D341Med (cell line): ENCODE data around the gene RNF133.
"Not testable (repeated sequence)": the region's sequence is repeated elsewhere in the genome, so short reads cannot be mapped to it uniquely, and the experiment has no call there.

ENCODE experiments used
- DNase-seq: peaks from one replicate; pipeline ENCODE4 v3.0.0; 2012; ENCODE audit warnings: low spot score

RNF133 gene

GRCh38 chr7:122689346-122690109, 9.4 kb downstream of the RNF133 start:
- DNase-seq = no peak

DNA sequence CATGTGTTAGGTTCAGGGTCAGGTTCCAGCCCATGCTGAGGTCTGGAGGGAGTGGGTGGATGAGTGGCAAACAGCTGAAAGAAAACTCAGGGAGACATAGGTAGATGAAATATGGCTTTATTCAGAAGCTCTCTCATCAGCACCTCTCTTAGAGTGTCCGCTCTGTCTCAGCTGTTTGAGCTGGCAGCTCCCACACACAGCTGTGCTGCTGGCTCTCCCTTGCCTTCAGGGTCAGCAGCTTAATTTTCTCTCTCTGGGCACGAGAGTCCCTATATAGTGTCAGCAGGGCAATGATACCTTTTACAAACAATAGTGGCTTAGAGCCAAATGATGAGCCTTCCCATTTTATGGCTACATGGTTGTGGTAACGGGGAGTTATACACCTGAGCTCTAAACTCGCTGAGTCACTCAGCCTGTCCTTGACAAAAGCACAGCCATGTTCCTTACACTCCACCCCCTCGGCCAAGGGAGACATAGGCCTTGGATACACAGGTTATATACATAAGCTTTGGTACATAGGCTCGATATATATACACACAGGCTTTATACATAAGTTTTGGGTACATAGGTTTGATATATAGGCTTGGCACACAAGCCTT, 10.4 kb downstream of the RNF133 start:
- DNase-seq = no peak

DNA sequence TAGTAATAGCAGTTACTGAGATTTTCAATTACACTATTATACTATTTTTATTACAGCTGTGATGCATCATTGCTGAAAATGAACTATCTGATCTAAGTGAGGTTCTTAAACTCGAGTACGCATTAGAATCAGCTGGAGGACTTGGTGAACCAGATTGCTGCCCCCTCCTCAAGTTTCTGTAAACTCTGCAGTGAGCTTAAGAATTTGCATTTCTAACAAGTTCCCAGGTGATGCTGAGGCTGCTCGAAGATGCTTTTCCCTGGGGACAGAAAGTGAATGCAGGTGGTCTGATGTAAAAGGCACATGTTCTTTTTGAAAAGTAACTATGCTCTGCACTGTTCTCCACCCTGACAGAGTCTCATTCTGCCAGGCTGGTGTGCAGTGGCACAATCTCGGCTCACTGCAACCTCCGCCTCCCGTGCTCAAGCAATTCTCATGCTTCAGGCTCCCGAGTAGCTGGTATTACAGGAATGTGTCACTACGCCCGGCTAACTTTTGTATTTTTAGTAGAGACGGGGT, 12.5 kb downstream of the RNF133 start:
- no peak for DNase-seq

DNA sequence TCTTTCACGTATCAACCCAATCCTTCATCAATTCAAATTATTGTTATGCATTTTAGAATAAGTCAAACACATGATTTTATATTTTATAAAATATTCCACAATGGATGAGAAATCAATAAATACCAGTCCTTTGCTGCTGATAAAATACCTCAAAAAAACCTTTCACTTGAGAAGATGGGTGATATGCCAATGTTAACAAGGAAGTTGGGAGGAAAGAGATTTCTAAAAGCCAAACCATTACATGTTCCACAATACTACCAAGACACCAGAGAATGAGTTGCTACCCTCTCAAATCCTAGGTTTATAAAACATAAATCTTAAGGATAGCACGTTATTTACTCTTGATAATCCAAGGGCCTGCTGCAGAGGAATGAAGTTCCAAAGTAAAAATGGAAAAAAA, 14.4 kb downstream of the RNF133 start:
- no peak for DNase-seq

DNA sequence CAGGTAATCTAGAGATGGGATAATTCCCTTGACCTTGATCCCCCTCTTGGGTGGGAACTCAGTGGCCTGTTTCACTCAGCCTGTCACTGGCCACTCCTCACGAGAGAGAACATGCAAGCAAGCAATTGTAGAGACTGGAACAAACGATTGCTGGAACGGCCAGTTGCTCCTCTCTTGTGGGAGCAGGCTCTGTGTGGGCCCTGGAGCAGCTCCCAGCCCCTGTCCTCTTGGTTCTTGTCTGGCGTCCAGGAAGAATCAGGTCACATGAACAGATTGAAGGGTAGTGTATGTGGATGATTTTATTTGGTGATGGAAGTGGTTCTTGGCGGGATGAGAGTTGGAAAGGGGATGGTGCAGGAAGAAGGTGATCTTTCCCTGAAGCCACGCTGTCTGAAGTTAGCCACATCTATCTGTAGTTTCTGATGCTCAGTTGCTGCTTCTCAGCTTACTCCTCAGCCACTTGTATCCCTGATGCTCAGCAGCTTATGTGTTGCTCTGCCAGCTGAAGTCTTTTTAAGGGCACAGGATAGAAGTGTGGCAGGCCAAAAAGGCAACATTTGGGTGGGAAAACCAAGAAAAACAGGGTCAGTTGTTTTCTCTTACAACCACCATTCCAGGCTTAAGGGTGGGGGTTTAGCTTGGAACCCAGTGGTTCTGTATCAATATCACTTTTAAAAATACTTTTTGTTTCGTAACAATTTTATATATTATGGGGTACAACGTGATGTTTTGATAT, 15.9 kb downstream of the RNF133 start:
- DNase-seq = no peak

DNA sequence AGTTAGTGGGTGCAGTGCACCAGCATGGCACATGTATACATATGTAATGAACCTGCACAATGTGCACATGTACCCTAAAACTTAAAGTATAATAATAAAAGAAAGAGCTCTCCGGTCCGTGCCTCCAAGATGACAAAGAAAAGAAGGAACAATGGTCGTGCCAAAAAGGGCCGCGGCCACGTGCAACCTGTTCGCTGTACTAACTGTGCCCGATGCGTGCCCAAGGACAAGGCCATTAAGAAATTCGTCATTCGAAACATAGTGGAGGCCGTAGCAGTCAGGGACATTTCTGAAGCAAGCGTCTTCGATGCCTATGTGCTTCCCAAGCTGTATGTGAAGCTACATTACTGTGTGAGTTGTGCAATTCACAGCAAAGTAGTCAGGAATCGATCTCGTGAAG, 17.7 kb downstream of the RNF133 start:
- DNase-seq = not testable (repeated sequence)

GRCh38 chr7:122679813-122680212, 19.1 kb downstream of the RNF133 start:
- DNase-seq = no peak

DNA sequence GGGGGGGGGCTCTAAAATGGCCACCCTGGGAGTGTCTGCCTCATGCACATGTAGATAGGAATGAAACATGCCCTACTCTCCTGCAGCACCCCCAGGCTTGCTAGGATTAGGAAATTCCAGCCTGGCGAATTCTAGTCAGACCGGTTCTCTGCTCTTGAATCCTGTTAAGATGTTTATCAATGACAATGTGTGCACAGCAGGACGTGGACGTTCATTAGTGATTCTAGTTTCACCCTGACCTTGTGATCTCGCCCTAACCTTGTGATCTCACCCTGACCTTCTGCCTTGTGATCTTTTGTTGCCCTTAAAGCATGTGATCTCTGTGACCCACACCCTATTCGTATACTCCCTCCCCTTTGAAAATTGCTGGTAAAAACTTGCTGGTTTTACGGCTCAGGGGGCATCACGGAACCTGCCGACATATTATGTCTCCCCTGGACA, 19.6 kb downstream of the RNF133 start:
- not testable (repeated sequence) for DNase-seq

DNA sequence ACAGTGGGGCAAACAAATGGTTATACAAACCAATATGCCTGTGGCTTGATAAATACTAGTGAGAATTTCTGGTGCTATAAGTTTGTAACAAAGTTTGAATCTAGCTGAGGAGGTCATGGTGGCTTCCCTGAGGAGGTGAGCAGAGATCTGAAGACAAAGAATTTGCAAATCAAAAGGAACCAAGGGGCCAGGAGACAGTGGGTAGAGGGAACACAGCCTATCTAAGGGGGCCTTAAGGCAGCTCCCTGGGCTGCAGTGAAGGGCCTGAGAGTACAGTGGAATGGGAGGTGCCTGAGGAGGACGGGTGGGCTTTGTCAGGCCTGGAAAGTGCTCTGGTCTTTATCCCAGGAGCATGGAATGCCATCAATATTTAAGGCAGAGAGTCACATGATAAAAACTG, 21.8 kb downstream of the RNF133 start:
- DNase-seq = no peak

- no peak for DNase-seq
Measured at GRCh38 chr7:122676466-122676865, 22.5 kb downstream of the RNF133 start.

GRCh38 chr7:122675621-122676020, 23.3 kb downstream of the RNF133 start:
- no peak for DNase-seq

DNA sequence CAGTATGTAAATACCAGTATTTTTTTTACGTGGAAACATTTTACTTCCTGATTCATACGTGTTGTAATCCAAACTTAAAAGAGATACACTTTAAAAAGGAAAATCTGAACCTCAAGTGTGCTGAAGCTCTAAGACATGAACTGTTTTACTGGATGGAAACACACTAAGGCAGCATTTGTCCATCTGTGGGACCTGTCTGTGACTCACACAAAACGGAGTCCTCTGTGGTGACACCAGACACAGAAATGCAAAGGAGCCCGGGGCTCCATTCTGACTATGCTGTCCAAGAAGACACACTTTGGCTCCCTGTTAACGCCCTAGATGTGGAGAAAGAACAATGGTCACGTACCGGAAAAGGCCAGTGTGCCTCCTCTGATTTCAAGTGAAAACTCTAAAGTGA, 23.9 kb downstream of the RNF133 start:
- DNase-seq = no peak

- DNase-seq = no peak
Measured at GRCh38 chr7:122674502-122674901, 24.4 kb downstream of the RNF133 start.

GRCh38 chr7:122673951-122674350, 25.0 kb downstream of the RNF133 start:
- DNase-seq = no peak

- no peak for DNase-seq
Measured at GRCh38 chr7:122672536-122672935, 26.4 kb downstream of the RNF133 start.

GRCh38 chr7:122663733-122664132, 35.2 kb downstream of the RNF133 start:
- DNase-seq = no peak

GRCh38 chr7:122658856-122659255, 40.1 kb downstream of the RNF133 start:
- DNase-seq = no peak

GRCh38 chr7:122653685-122654084, 45.2 kb downstream of the RNF133 start:
- DNase-seq = no peak

- DNase-seq = no peak
Measured at GRCh38 chr7:122652876-122653275, 46.0 kb downstream of the RNF133 start.

DNA sequence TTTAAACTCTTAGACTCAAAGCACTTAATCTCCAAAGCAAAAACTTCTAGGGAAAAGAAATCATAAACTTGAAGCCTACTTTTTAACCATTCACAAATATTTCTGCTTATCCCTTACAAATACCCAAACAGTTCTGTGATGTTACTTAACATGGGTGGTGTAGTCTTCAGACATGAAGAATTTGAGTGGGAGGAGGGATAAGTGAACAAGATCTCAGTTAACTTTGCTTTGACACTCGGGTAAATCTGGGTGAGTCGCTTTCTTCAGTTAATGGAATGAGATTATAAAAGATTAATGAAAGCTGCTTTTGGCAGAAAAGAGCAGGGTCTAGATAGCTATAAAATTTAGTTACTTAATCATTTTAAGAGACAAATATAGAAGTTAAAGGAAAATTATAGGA, 47.5 kb downstream of the RNF133 start:
- no peak for DNase-seq
